GM23338 (cell line): ENCODE measurements around the gene PYY. TPM values are rescaled to one million over a fixed set of nuclear protein-coding genes. Genes with fewer than 3 reads are reported as not detected.

Source experiments
- ATAC-seq: fragments of 200-7000 bp; cut with Tn5 transposase; 3 replicates; pipeline ENCODE4 v1.9.1; 2020
- DNase-seq: peaks from one replicate; pipeline ENCODE4 v3.0.0-alpha.2; 2015; ENCODE audit warnings: low spot score
- H2AFZ ChIP-seq: fragments of 200-600 bp; sonication (generic); 2 replicates; pipeline ENCODE4 v1.8.0; 2016; ENCODE audit warnings: antibody characterized with exemption, mild to moderate bottlenecking, moderate library complexity
- H3F3A ChIP-seq: fragments of 200-600 bp; sonication (generic); replicated peaks from 2 replicates; pipeline ENCODE4 v1.8.0; 2017; ENCODE audit warnings: antibody characterized with exemption, mixed run types, low read depth
- H3K27ac ChIP-seq: fragments of 200-600 bp; sonication (generic); 2 replicates; pipeline ENCODE4 v1.6.1; 2016; ENCODE audit warnings: low read depth
- H3K27me3 ChIP-seq: fragments of 200-600 bp; sonication (generic); 2 replicates; pipeline ENCODE4 v1.8.0; 2016; ENCODE audit warnings: mild to moderate bottlenecking, mixed run types, moderate library complexity; ENCODE audit not compliant: insufficient read depth
- H3K36me3 ChIP-seq: fragments of 200-600 bp; sonication (generic); 2 replicates; pipeline ENCODE4 v1.8.0; 2016; ENCODE audit warnings: mild to moderate bottlenecking; ENCODE audit not compliant: insufficient read depth
- H3K4me1 ChIP-seq: fragments of 200-600 bp; sonication (generic); 2 replicates; pipeline ENCODE4 v1.8.0; 2016; ENCODE audit warnings: mild to moderate bottlenecking, moderate library complexity; ENCODE audit not compliant: insufficient read depth
- H3K4me2 ChIP-seq: fragments of 200-600 bp; sonication (generic); 2 replicates; pipeline ENCODE4 v1.7.1; 2017; ENCODE audit warnings: mixed run types
- H3K4me3 ChIP-seq: fragments of 200-600 bp; sonication (generic); 2 replicates; pipeline ENCODE4 v1.6.1; 2016; ENCODE audit warnings: mixed run types
- H3K79me2 ChIP-seq: fragments of 200-600 bp; sonication (generic); replicated peaks from 2 replicates; pipeline ENCODE4 v1.8.0; 2017; ENCODE audit warnings: mild to moderate bottlenecking; ENCODE audit not compliant: insufficient read depth
- H3K9me2 ChIP-seq: fragments of 200-600 bp; sonication (generic); 2 replicates; pipeline ENCODE4 v1.8.0; 2017; ENCODE audit not compliant: insufficient read depth
- H4K20me1 ChIP-seq: fragments of 200-600 bp; sonication (generic); replicated peaks from 2 replicates; pipeline ENCODE4 v1.8.0; 2017; ENCODE audit warnings: mild to moderate bottlenecking; ENCODE audit not compliant: insufficient read depth
- H3K27ac Mint-ChIP-seq: 2 replicates; pipeline ENCODE4 v1.8.0; 2020; ENCODE audit warnings: inconsistent platforms, mild to moderate bottlenecking, moderate library complexity, mixed read lengths
- H3K27me3 Mint-ChIP-seq: 3 replicates; pipeline ENCODE4 v1.8.0; 2022; ENCODE audit warnings: low read depth, mild to moderate bottlenecking, moderate library complexity, mixed read lengths, inconsistent platforms; ENCODE audit not compliant: insufficient read depth, poor library complexity
- H3K36me3 Mint-ChIP-seq: 3 replicates; pipeline ENCODE4 v1.8.0; 2021; ENCODE audit warnings: low read depth, mild to moderate bottlenecking, inconsistent platforms, moderate library complexity, mixed read lengths
- H3K4me1 Mint-ChIP-seq: 3 replicates; pipeline ENCODE4 v1.8.0; 2020; ENCODE audit warnings: mild to moderate bottlenecking, inconsistent platforms, mixed read lengths
- H3K4me3 Mint-ChIP-seq: 3 replicates; pipeline ENCODE4 v1.8.0; 2021; ENCODE audit warnings: moderate library complexity, mild to moderate bottlenecking, inconsistent platforms, mixed read lengths
- H3K9me3 Mint-ChIP-seq: 3 replicates; pipeline ENCODE4 v1.8.0; 2020; ENCODE audit warnings: moderate library complexity, mild to moderate bottlenecking, inconsistent platforms, mixed read lengths
- CREB1 ChIP-seq: fragments of 250-450 bp; sonication (Bioruptor Pico); IDR thresholded peaks from 2 replicates; pipeline ENCODE4 v1.5.0; 2020; ENCODE audit warnings: low read depth, mild to moderate bottlenecking, moderate library complexity
- NANOG ChIP-seq: IDR thresholded peaks from 2 replicates; pipeline ENCODE4 v1.6.1; 2016; ENCODE audit warnings: antibody characterized with exemption, borderline replicate concordance
- POLR2AphosphoS5 ChIP-seq: IDR thresholded peaks from 2 replicates; pipeline ENCODE4 v1.6.1; 2016; ENCODE audit warnings: antibody characterized with exemption, low read depth
- STAT1 ChIP-seq: IDR thresholded peaks from one replicate; pipeline ENCODE4 v1.6.1; 2016; ENCODE audit warnings: antibody characterized with exemption; ENCODE audit not compliant: unreplicated experiment
- ZNF114 ChIP-seq: fragments of 250-450 bp; sonication (Bioruptor Pico); IDR thresholded peaks from 2 replicates; pipeline ENCODE4 v1.5.0; 2020; ENCODE audit warnings: mild to moderate bottlenecking, moderate library complexity
- ZNF331 ChIP-seq: fragments of 250-450 bp; sonication (Bioruptor Pico); IDR thresholded peaks from 2 replicates; pipeline ENCODE4 v1.5.0; 2020; ENCODE audit warnings: low read depth, mild to moderate bottlenecking, moderate library complexity
- ZNF462 ChIP-seq: fragments of 250-450 bp; sonication (Bioruptor Pico); IDR thresholded peaks from 2 replicates; pipeline ENCODE4 v1.5.0; 2020; ENCODE audit warnings: mild to moderate bottlenecking, moderate library complexity
- polyA plus RNA-seq: library from polyadenylated mRNA; unstranded; fragments of >200 nt; fragmentation: Nextera tagmentation; extraction: Ambion mirVana; gene quantifications from 2 replicates; pipeline ENCODE4 v1.2.1, GENCODE V29; 2016
- total RNA-seq: library from RNA; depleted of rRNA; stranded (reverse); fragments of >200 nt; shearing (Covaris generic); gene quantifications from 2 replicates; pipeline ENCODE4 v1.2.3, GENCODE V29; 2014
- TF ChIP-seq, protein P1 (sequence below): IDR thresholded peaks from one replicate; pipeline ENCODE4 v1.6.1; 2018; ENCODE audit warnings: antibody characterized with exemption; ENCODE audit not compliant: unreplicated experiment
- TF ChIP-seq, protein P2 (sequence below), 2 experiments: fragments of 200-600 bp in 1 of 2; sonication (generic) in 1 of 2; conservative IDR thresholded peaks; 2 replicates each; pipeline versions ENCODE4 v1.5.1 to v1.6.1; 2016 to 2017; ENCODE audit warnings: antibody characterized with exemption in 2 of 2, low read depth in 2 of 2, mild to moderate bottlenecking in 2 of 2, moderate library complexity in 1 of 2
- TF ChIP-seq, protein P3 (sequence below): IDR thresholded peaks from 2 replicates; pipeline ENCODE4 v1.6.1; 2016; ENCODE audit warnings: antibody characterized with exemption

The PYY gene
- total and polyA plus RNA-seq, 2 experiments from 2014 or later = 0.56 to 8.5 TPM

- Mint-ChIP-seq H3K4me1 (no peaks in the 10 kb centered on the region; the same call in 2 of the 3 replicates), H3K4me3 (no peak overlapping the region), H3K27ac (no peak overlapping the region), H3K36me3 (no peaks in the 10 kb centered on the region), H3K27me3 (peaks cover 22% of the 10 kb centered on the region), H3K9me3 (no peaks in the 10 kb centered on the region)
- H3K27ac ChIP-seq = no peak overlapping the region
- no peak overlapping the region for H3K4me3 ChIP-seq
- H3K27me3 ChIP-seq = peaks cover 27% of the 10 kb centered on the region
- H3K4me2 ChIP-seq = no peak overlapping the region
- H3K4me1 ChIP-seq = peaks cover 4% of the 10 kb centered on the region
- no peaks in the 10 kb centered on the region for H3K36me3 ChIP-seq
- no peaks in the 10 kb centered on the region for H3K9me2 ChIP-seq
- DNase-seq (no peak), ATAC-seq (no peak)
- TF ChIP-seq, protein P1, sequence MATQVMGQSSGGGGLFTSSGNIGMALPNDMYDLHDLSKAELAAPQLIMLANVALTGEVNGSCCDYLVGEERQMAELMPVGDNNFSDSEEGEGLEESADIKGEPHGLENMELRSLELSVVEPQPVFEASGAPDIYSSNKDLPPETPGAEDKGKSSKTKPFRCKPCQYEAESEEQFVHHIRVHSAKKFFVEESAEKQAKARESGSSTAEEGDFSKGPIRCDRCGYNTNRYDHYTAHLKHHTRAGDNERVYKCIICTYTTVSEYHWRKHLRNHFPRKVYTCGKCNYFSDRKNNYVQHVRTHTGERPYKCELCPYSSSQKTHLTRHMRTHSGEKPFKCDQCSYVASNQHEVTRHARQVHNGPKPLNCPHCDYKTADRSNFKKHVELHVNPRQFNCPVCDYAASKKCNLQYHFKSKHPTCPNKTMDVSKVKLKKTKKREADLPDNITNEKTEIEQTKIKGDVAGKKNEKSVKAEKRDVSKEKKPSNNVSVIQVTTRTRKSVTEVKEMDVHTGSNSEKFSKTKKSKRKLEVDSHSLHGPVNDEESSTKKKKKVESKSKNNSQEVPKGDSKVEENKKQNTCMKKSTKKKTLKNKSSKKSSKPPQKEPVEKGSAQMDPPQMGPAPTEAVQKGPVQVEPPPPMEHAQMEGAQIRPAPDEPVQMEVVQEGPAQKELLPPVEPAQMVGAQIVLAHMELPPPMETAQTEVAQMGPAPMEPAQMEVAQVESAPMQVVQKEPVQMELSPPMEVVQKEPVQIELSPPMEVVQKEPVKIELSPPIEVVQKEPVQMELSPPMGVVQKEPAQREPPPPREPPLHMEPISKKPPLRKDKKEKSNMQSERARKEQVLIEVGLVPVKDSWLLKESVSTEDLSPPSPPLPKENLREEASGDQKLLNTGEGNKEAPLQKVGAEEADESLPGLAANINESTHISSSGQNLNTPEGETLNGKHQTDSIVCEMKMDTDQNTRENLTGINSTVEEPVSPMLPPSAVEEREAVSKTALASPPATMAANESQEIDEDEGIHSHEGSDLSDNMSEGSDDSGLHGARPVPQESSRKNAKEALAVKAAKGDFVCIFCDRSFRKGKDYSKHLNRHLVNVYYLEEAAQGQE = no peak
- TF ChIP-seq POLR2AphosphoS5 (no peak), NANOG (no peak), ZNF114 (CRISPR knock-in tag) (no peak), CREB1 (no peak), STAT1 (no peak), ZNF462 (CRISPR knock-in tag) (no peak), ZNF331 (CRISPR knock-in tag) (no peak)
- TF ChIP-seq, protein P2, sequence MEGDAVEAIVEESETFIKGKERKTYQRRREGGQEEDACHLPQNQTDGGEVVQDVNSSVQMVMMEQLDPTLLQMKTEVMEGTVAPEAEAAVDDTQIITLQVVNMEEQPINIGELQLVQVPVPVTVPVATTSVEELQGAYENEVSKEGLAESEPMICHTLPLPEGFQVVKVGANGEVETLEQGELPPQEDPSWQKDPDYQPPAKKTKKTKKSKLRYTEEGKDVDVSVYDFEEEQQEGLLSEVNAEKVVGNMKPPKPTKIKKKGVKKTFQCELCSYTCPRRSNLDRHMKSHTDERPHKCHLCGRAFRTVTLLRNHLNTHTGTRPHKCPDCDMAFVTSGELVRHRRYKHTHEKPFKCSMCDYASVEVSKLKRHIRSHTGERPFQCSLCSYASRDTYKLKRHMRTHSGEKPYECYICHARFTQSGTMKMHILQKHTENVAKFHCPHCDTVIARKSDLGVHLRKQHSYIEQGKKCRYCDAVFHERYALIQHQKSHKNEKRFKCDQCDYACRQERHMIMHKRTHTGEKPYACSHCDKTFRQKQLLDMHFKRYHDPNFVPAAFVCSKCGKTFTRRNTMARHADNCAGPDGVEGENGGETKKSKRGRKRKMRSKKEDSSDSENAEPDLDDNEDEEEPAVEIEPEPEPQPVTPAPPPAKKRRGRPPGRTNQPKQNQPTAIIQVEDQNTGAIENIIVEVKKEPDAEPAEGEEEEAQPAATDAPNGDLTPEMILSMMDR (conservative IDR thresholded peaks at IDR 0.05; ENCODE audit: low read depth in 2 of 2) = no peak
- TF ChIP-seq, protein P3, sequence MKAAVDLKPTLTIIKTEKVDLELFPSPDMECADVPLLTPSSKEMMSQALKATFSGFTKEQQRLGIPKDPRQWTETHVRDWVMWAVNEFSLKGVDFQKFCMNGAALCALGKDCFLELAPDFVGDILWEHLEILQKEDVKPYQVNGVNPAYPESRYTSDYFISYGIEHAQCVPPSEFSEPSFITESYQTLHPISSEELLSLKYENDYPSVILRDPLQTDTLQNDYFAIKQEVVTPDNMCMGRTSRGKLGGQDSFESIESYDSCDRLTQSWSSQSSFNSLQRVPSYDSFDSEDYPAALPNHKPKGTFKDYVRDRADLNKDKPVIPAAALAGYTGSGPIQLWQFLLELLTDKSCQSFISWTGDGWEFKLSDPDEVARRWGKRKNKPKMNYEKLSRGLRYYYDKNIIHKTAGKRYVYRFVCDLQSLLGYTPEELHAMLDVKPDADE = no peak
- no peaks in the 10 kb centered on the region for H3K79me2 ChIP-seq
- no peaks in the 10 kb centered on the region for H3F3A ChIP-seq
- H2AFZ ChIP-seq = no peak overlapping the region
- H4K20me1 ChIP-seq = no peaks in the 10 kb centered on the region
Measured at GRCh38 chr17:44000141-44000860, 46.6 kb upstream of the PYY start.
